Ramos (cell line): ENCODE results near the gene MPG.

Experiments used
- in situ Hi-C: fragments of 300-500 bp; cut with MboI; formaldehyde crosslinking; loops from one replicate; pipeline ENCODE4 v1.14.3; 2022; ENCODE audit warnings: low sequenced_read_pairs; ENCODE audit not compliant: unreplicated experiment

Gene MPG

GRCh38 chr16:79151-80054 lies 1.4 kb downstream of the MPG start:
- in situ Hi-C loops: no loop called here

- in situ Hi-C loops: no loop called here
These were observed 5.1 kb downstream of the MPG start for GRCh38 chr16:83060-83603.

DNA sequence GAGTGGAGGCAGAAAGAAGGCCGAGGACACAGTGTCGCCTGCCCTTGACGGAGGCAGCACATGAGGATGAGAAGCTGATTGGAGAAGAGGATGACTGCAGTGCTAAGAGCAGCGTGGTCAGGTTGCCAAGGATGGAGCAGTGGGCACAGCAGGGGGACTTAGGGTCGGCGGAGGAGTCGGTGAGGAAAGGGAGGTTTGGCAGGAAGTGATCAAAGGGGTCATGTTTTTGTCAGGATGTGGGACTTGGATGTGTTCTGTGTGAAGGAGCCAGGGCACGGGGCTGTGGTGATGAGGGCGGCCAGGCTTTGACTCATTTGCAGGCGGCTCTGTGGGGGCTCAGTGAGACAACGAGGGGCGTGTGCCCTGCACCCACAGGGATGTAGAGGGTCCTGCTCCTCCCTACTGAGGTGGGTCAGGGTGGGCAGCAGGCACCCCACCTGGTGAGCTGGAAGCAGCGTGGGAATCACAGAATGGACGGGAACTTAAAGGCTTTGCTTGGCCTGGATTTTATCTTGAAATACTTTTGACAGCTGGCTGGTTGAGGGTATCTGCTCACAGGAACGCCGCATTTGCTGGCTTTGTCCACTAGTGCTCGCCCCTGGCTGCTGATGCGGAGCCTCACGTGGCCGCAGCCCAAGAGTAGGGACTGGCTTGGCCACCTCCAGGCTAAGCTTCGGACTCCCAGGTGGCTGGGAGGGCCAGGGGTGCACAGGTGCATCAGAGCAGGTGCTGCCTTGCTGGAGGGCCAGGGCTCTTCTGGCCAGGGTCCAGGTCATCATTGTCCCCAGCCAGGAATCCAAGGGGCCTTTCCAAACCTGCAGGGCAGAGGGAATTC lies 6.0 kb downstream of the MPG start:
- in situ Hi-C loops: no loop called here

DNA sequence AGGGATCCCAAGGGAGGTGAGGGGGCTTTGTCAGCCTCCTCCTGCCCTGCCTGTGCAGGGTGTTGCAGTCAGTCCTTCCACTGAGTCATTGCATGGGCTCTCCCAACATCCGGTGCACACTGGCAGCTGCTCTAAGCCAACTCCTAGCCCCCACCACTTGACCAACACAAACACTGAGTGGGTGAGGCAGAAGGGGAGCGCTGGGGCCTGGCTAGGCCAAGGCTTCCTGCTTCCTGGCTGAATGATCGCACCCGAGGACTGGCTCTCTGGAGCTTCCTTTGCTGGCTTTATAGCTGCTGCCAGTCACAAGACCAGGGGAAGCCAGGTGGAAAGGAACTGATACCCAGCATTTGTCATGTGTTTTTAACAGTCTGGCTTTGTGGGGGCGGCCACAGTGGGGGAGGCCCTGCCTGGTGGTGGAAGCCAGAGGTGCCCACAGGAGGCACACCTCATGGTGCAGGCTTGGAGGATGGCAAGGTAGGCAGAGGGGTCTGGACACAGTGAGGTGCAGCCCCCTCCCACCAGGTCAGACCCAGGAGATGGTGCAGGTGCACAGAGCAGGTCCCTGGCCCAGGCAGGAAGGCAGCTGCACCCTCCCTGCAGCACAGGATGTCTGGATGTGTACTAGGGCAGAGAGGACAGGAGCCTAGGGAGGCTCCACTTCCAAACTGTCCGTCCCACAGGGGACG lies 6.8 kb downstream of the MPG start:
- in situ Hi-C loops: no loop called here

DNA sequence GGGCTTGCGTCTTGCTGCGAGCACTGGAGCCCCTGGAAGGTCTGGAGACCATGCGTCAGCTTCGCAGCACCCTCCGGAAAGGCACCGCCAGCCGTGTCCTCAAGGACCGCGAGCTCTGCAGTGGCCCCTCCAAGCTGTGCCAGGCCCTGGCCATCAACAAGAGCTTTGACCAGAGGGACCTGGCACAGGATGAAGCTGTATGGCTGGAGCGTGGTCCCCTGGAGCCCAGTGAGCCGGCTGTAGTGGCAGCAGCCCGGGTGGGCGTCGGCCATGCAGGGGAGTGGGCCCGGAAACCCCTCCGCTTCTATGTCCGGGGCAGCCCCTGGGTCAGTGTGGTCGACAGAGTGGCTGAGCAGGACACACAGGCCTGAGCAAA lies 7.4 kb downstream of the MPG start:
- in situ Hi-C loops: no loop called here

- in situ Hi-C loops: no loop called here
These were observed 7.8 kb downstream of the MPG start for GRCh38 chr16:85865-86264.

DNA sequence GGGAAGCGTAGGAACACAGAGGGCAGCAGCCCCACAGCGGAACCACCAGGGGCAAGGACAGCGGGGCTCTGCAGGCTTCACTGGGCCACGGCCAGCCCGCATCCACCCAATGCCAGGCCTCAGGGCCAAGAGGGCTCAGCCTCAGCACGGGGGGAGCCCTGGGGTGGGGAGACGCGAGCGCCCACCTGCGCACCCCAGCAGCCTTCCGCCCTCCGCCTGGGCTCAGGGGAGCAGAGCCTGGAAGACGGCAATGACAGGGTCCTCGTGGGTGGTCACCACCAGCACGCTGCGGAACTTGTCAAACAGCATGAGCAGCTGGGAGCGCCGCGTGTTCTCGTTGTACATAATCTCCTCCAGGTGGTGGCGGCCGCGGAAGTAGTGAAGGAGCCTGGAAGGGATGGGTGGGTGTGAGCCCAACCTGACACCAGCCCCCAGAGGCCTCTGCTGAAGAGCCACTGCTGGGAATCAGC lies 8.5 kb downstream of the MPG start:
- in situ Hi-C loops: no loop called here

DNA sequence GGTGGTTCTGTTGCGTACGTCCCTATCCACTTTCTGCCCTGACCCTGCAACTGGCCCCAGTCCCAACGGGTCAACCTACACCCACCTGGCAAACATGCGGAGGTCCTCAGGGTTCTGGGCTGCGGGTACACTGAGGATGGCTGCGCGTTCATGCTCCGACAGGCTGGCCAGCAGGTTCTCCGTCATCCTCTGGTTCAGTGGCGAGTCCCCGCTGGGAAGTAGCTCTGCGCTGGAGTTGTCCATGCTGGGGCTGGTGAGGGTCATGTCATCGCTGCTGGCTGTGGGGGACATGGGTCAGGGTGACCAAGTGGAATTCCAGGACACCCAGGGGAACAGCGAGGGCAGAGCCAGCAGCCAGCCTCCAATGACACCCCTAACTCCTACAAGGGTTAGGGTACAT lies 10.6 kb downstream of the MPG start:
- in situ Hi-C loops: no loop called here

DNA sequence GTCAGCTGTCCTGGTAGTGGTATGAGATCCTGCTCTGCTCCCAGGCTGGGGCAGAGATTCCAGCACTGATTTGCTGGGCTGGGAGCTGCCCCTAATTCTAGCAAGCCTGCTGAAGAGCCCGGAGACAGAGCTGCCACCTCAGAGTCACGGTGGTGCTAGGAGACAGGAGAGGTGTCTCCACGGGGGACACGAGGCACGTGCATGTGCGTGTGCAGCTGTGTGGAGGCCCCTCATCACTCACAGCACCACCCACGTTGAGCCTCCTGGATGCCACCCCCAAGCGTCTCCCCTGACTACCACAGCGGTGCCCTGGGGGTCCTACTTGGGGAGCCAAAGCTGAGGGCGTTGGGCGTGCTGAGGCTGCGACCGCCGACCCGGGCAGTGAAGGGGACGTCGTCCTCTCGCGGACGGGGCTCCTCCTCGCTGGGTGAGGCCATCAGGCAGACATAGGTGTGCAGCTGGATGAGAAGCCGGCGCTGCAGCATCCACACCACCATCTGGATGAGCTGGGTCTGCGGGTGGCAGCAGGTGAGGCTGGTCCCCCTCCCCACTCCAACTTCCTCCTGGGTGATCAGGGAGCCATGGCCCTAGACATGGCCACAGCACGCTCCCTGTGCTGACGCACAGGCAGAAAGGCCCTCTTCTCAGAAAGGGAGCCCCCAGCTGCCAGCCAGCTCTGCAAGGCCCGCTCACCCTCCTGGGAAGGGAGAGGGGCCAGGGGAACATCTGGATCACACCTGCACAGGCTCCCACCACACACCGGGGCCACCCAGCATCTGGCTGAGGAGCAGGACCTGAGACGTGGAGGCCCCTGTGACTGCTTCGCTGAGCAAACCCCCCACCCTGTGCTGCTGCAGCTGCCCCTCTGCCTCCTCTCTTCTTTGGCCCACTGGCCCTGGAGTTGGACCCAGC lies 11.6 kb downstream of the MPG start:
- in situ Hi-C loops: no loop called here

DNA sequence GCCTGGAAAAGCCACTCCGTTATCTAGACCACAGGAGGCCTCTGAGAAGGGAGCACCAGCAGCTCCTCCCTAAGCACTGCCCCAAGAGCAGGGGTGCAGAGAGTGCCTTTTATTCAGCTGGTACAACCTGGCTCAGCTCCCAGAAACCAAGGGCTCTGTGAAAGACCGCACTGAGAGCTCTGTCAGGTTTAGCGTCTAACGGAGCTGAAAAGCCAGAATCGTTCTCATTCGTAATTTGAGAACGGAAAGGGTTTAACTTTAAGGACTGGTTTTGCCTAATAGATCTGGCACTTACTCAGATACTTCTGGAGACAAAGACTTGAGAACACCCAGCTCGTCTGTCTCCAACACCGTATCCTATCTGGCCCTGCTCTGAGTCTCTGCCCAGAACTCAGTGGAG lies 13.5 kb downstream of the MPG start:
- in situ Hi-C loops: no loop called here

DNA sequence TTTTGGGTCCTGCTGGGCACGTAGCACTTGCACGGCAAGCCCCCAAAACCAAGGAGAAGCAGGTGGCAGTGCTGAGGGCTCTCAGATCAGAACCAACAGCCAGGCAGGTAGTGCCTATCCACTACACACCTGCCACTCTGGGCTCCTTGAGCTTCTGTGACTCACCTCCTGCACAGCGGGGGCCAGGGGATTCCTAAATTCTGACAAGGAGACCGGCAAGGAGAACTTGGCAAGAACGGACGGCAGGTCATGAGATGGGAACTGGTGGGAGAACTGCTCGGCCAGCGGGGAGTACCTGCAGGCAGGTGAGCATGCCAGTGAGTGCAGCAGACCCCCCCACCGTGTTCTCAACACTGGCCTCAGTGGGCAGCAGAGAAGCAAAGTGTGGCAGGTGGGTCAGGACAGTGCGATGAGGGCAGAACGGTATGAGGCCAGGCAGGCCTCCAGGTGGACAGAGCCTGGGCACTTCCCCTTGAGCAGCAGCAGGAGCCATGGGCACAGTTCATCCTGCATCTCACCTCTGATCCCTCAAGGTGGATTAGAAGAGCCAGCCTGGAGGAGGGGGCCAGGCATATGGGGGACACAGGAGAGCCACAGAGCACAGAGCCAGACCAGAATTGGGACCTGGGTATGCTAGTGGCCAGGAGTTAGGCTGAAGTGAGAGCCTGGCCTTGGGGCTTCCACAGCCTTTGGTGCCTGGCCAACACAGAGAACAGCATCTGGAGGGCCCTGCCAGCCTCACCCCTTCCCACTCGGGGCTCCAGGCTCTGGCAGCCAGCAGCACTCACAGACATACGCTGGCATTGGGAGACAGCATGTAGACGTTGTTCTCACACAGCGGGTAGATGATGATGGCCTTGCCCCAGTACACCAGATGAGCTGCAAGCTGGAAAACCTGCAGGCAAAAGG lies 14.7 kb downstream of the MPG start:
- in situ Hi-C loops: no loop called here

GRCh38 chr16:94918-95265 lies 16.9 kb downstream of the MPG start:
- in situ Hi-C loops: no loop called here

DNA sequence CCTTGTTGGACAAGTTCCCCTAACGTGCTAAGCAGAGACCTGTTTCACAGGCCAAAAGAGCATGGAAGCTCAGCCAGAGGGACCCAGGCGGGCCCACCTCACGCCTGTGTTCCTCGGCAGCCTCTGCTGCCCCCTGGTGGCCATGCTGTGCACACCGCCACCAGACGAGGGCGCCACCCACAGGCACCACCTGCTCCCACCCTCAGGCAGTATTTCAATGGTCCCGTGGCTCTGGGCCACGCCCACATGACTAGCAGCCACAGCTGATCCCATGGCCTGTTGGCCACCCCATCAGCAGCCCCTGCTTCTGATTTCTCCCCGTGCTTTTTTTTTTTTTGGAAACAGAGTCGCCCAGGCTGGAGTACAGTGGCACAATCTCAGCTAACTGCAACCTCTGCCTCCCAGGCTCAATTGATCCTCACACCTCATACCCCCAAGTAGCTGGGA lies 18.9 kb downstream of the MPG start:
- in situ Hi-C loops: no loop called here

DNA sequence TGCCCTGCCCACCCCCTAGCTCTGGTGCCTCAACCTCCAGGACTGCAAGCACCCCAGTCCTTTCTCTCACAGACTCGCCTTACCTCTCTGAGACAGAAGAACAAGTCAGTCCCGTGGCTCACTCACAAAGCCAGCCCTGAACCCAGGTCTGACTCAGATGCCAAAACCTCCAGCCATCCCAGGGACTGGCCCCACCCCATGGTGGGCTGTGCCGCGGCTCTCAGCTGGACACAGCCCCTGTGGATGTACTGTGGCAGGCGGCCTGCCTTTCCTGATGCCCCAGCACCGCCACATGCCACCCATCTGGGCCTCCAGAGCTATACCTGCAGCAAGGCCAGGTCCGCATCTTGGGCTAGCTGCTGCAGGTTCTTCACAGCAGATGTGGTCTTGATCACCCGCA lies 19.8 kb downstream of the MPG start:
- in situ Hi-C loops: no loop called here

GRCh38 chr16:100989-101388 lies 23.0 kb downstream of the MPG start:
- in situ Hi-C loops: no loop called here

DNA sequence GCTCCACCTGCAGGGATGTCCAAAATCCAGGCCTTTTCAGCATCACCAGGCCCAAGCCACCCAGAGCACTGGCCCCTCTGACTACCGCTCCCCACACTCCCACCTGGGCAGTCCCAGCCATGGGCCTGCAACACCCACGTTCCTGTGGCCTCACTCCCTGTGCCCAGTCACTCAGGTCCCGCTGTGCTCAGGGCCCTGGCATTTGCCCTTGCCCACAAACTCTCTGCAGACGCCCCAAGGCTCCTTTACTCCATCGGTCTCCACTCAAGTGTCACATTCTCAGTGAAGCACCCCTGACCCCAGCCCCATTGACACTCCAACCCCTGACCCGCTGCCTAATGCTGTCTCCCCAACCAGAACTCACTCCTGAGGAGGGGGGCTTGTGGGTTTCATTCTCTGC lies 23.6 kb downstream of the MPG start:
- in situ Hi-C loops: no loop called here

GRCh38 chr16:102060-102855 lies 24.2 kb downstream of the MPG start:
- in situ Hi-C loops: no loop called here

GRCh38 chr16:104355-104754 lies 26.3 kb downstream of the MPG start:
- in situ Hi-C loops: no loop called here
